ENCODE measurements around the gene ZFP1. TPM values are rescaled to one million over a fixed set of nuclear protein-coding genes. Genes with fewer than 3 reads are reported as not detected.

Gene ZFP1
- total and polyA plus RNA-seq, 12 donors = 3.0 to 11.5 (median 6.9) TPM

- no peak overlapping the region for H3K4me3 ChIP-seq
- TF ChIP-seq CTCF (IDR thresholded peaks at IDR 0.05) = no peak
- DNase-seq (no peak), ATAC-seq (no peak)
- peaks cover 0 to 13% (median 0%) of the 10 kb centered on the region in 9 donors for H3K36me3 ChIP-seq
- peak overlapping the region in 7 of 10 donors; percentile 74 to 89 (median 79) for H3K27ac ChIP-seq
- H3K9me3 ChIP-seq = no peaks in the 10 kb centered on the region
- 80 to 88% methylated on average over 3 of the region's 3 CpGs for WGBS, 2 donors
- intact Hi-C loops (cut with DNase I) = loop anchor here in 1 of 10 donors (10.0 kb wide), 1 partner anchor 46 kb away; no protein-coding TSS in a partner anchor
- H3K4me1 ChIP-seq = peaks cover 26 to 62% (median 44%) of the 10 kb centered on the region in 9 donors
- no peaks in the 10 kb centered on the region for H3K27me3 ChIP-seq
Measured at GRCh38 chr16:75100603-75100990, 47.7 kb upstream of the ZFP1 start.

- peaks cover 0 to 12% (median 0%) of the 10 kb centered on the region in 9 donors for H3K36me3 ChIP-seq
- TF ChIP-seq CTCF (IDR thresholded peaks at IDR 0.05) = no peak
- H3K4me3 ChIP-seq = no peak overlapping the region
- intact Hi-C loops (cut with DNase I) = loop anchor here in 1 of 10 donors (10.0 kb wide), 1 partner anchor 47 kb away; no protein-coding TSS in a partner anchor
- H3K27ac ChIP-seq = no peak overlapping the region
- 96 to 97% methylated on average over 3 of the region's 3 CpGs for WGBS, 2 donors
- peaks cover 29 to 71% (median 55%) of the 10 kb centered on the region in 9 donors for H3K4me1 ChIP-seq
- DNase-seq = no peak
- H3K9me3 ChIP-seq = no peaks in the 10 kb centered on the region
- no peak for ATAC-seq
- H3K27me3 ChIP-seq = no peaks in the 10 kb centered on the region
Measured at GRCh38 chr16:75101635-75102034, 46.7 kb upstream of the ZFP1 start.

GRCh38 chr16:75102595-75102994 is 45.7 kb upstream of the ZFP1 start:
- DNase-seq (no peak), ATAC-seq (no peak)
- no peak overlapping the region for H3K4me3 ChIP-seq
- no peak overlapping the region for H3K27ac ChIP-seq
- WGBS, 2 donors = 97% methylated on average over 9 of the region's 9 CpGs
- H3K36me3 ChIP-seq = peaks cover 0 to 15% (median 0%) of the 10 kb centered on the region in 9 donors
- peaks cover 29 to 69% (median 61%) of the 10 kb centered on the region in 9 donors for H3K4me1 ChIP-seq
- no peaks in the 10 kb centered on the region for H3K27me3 ChIP-seq
- H3K9me3 ChIP-seq = no peaks in the 10 kb centered on the region
- TF ChIP-seq CTCF (IDR thresholded peaks at IDR 0.05) = no peak
- intact Hi-C loops (cut with DNase I) = loop anchor here in 1 of 10 donors (10.0 kb wide), 1 partner anchor 48 kb away; no protein-coding TSS in a partner anchor

GRCh38 chr16:75103994-75104393 is 44.3 kb upstream of the ZFP1 start:
- WGBS, 2 donors = 95 to 96% methylated on average over 5 of the region's 5 CpGs
- no peak overlapping the region for H3K27ac ChIP-seq

More at GRCh38 chr16:75103994-75104393, 44.3 kb upstream of the ZFP1 start:
- Histone ChIP-seq H3K36me3 (peaks cover 0 to 15% (median 0%) of the 10 kb centered on the region in 9 donors), H3K9me3 (no peaks in the 10 kb centered on the region), H3K4me3 (no peak overlapping the region), H3K27me3 (no peaks in the 10 kb centered on the region), H3K4me1 (peaks cover 23 to 68% (median 62%) of the 10 kb centered on the region in 9 donors)
- no peak for TF ChIP-seq CTCF (IDR thresholded peaks at IDR 0.05)
- intact Hi-C loops (cut with DNase I) = loop anchor here in 1 of 10 donors (10.0 kb wide), 1 partner anchor 49 kb away; no protein-coding TSS in a partner anchor
- no peak for DNase-seq
- no peak for ATAC-seq

Measured in heart right ventricle (tissue), 16 donors.